Stimulated activated naive CD8-positive, alpha-beta T cell treated with anti-CD3 and anti-CD28 coated beads, Interleukin-15, Interleukin-2, amounts not matched to agents 100 ng/mL and 50 ng/mL, for 24 hours (primary cell): ENCODE data around the gene LMF2.
A peak's percentile ranks its signal among the peaks of the same experiment; 100 is the strongest.

Experiments used
- H3K27ac Mint-ChIP-seq: one replicate; pipeline ENCODE4 v1.8.0; 2021; ENCODE audit warnings: mild to moderate bottlenecking, mixed read lengths
- H3K27me3 Mint-ChIP-seq: one replicate; pipeline ENCODE4 v1.8.0; 2021; ENCODE audit warnings: mixed read lengths
- H3K36me3 Mint-ChIP-seq: one replicate; pipeline ENCODE4 v1.8.0; 2021; ENCODE audit warnings: low read depth, mixed read lengths
- H3K4me1 Mint-ChIP-seq: one replicate; pipeline ENCODE4 v1.8.0; 2021; ENCODE audit warnings: low read depth, mixed read lengths
- H3K4me3 Mint-ChIP-seq: one replicate; pipeline ENCODE4 v1.8.0; 2021; ENCODE audit warnings: mild to moderate bottlenecking, mixed read lengths
- H3K9me3 Mint-ChIP-seq: one replicate; pipeline ENCODE4 v1.8.0; 2021; ENCODE audit warnings: mixed read lengths

LMF2 gene

GRCh38 chr22:50476868-50477267, 30.6 kb downstream of the LMF2 start:
- no peaks in the 10 kb centered on the region for H3K36me3 Mint-ChIP-seq
- peaks cover 10% of the 10 kb centered on the region for H3K27me3 Mint-ChIP-seq
- H3K27ac Mint-ChIP-seq, result no peak overlapping the region
- peaks cover 28% of the 10 kb centered on the region for H3K4me1 Mint-ChIP-seq
- no peaks in the 10 kb centered on the region for H3K9me3 Mint-ChIP-seq
- no peak overlapping the region for H3K4me3 Mint-ChIP-seq

- H3K4me3 Mint-ChIP-seq, result peak overlapping the region; percentile 69
- H3K4me1 Mint-ChIP-seq, result peaks cover 40% of the 10 kb centered on the region
- no peaks in the 10 kb centered on the region for H3K9me3 Mint-ChIP-seq
- H3K36me3 Mint-ChIP-seq, result no peaks in the 10 kb centered on the region
- H3K27me3 Mint-ChIP-seq, result peaks cover 10% of the 10 kb centered on the region
- peak overlapping the region; percentile 36 for H3K27ac Mint-ChIP-seq
Measured at GRCh38 chr22:50475652-50476002, 31.9 kb downstream of the LMF2 start.

- Mint-ChIP-seq H3K27me3 (peaks cover 5% of the 10 kb centered on the region), H3K36me3 (no peaks in the 10 kb centered on the region), H3K4me3 (peak within 1 kb of the TSS; percentile 93), H3K27ac (peak within 1 kb of the TSS; percentile 85), H3K9me3 (no peaks in the 10 kb centered on the region), H3K4me1 (peaks cover 43% of the 10 kb centered on the region)
Measured at GRCh38 chr22:50474710-50475651, 32.5 kb downstream of the LMF2 start, which contains the start of gene SBF1. TSS of gene SBF1 (minus strand) at chr22:50475035. CDS start at chr22:50474840, 195 bp downstream.

GRCh38 chr22:50473855-50474671, 33.4 kb downstream of the LMF2 start:
- Mint-ChIP-seq H3K27ac (peak overlapping the region; percentile 85), H3K36me3 (no peaks in the 10 kb centered on the region), H3K9me3 (no peaks in the 10 kb centered on the region), H3K4me1 (peaks cover 51% of the 10 kb centered on the region), H3K4me3 (peak overlapping the region; percentile 93), H3K27me3 (no peaks in the 10 kb centered on the region)

GRCh38 chr22:50473088-50473487, 34.4 kb downstream of the LMF2 start:
- H3K9me3 Mint-ChIP-seq, result no peaks in the 10 kb centered on the region
- H3K27me3 Mint-ChIP-seq, result no peaks in the 10 kb centered on the region
- peaks cover 61% of the 10 kb centered on the region for H3K4me1 Mint-ChIP-seq
- peak overlapping the region; percentile 85 for H3K27ac Mint-ChIP-seq
- H3K4me3 Mint-ChIP-seq, result peak overlapping the region; percentile 93
- no peaks in the 10 kb centered on the region for H3K36me3 Mint-ChIP-seq

- peak overlapping the region; percentile 26 for H3K27ac Mint-ChIP-seq
- no peaks in the 10 kb centered on the region for H3K9me3 Mint-ChIP-seq
- H3K4me3 Mint-ChIP-seq, result peak overlapping the region; percentile 35
- peaks cover 69% of the 10 kb centered on the region for H3K4me1 Mint-ChIP-seq
- H3K36me3 Mint-ChIP-seq, result peaks cover 2% of the 10 kb centered on the region
- no peaks in the 10 kb centered on the region for H3K27me3 Mint-ChIP-seq
Measured at GRCh38 chr22:50471962-50472361, 35.5 kb downstream of the LMF2 start.

GRCh38 chr22:50471197-50471847, 36.2 kb downstream of the LMF2 start:
- peaks cover 8% of the 10 kb centered on the region for H3K36me3 Mint-ChIP-seq
- no peaks in the 10 kb centered on the region for H3K9me3 Mint-ChIP-seq
- peak overlapping the region; percentile 62 for H3K4me3 Mint-ChIP-seq
- H3K27me3 Mint-ChIP-seq, result no peaks in the 10 kb centered on the region
- H3K4me1 Mint-ChIP-seq, result peaks cover 76% of the 10 kb centered on the region
- H3K27ac Mint-ChIP-seq, result peak overlapping the region; percentile 92

GRCh38 chr22:50470491-50470890, 37.0 kb downstream of the LMF2 start:
- peak overlapping the region; percentile 62 for H3K4me3 Mint-ChIP-seq
- no peaks in the 10 kb centered on the region for H3K9me3 Mint-ChIP-seq
- peak overlapping the region; percentile 92 for H3K27ac Mint-ChIP-seq
- H3K4me1 Mint-ChIP-seq, result peaks cover 77% of the 10 kb centered on the region
- no peaks in the 10 kb centered on the region for H3K27me3 Mint-ChIP-seq
- H3K36me3 Mint-ChIP-seq, result peaks cover 14% of the 10 kb centered on the region

GRCh38 chr22:50469377-50470305, 37.9 kb downstream of the LMF2 start:
- Mint-ChIP-seq H3K9me3 (no peaks in the 10 kb centered on the region), H3K4me3 (peak overlapping the region; percentile 62), H3K27me3 (no peaks in the 10 kb centered on the region), H3K36me3 (peaks cover 14% of the 10 kb centered on the region), H3K27ac (peak overlapping the region; percentile 92), H3K4me1 (peaks cover 77% of the 10 kb centered on the region)

GRCh38 chr22:50468626-50469025, 38.9 kb downstream of the LMF2 start:
- H3K36me3 Mint-ChIP-seq, result peaks cover 14% of the 10 kb centered on the region
- no peaks in the 10 kb centered on the region for H3K9me3 Mint-ChIP-seq
- peak overlapping the region; percentile 62 for H3K4me3 Mint-ChIP-seq
- no peaks in the 10 kb centered on the region for H3K27me3 Mint-ChIP-seq
- peaks cover 71% of the 10 kb centered on the region for H3K4me1 Mint-ChIP-seq
- peak overlapping the region; percentile 31 for H3K27ac Mint-ChIP-seq

- H3K4me1 Mint-ChIP-seq, result peaks cover 64% of the 10 kb centered on the region
- H3K27me3 Mint-ChIP-seq, result no peaks in the 10 kb centered on the region
- peaks cover 18% of the 10 kb centered on the region for H3K36me3 Mint-ChIP-seq
- H3K27ac Mint-ChIP-seq, result no peak overlapping the region
- peak overlapping the region; percentile 62 for H3K4me3 Mint-ChIP-seq
- H3K9me3 Mint-ChIP-seq, result no peaks in the 10 kb centered on the region
Measured at GRCh38 chr22:50467773-50468440, 39.6 kb downstream of the LMF2 start.

GRCh38 chr22:50467341-50467740, 40.2 kb downstream of the LMF2 start:
- H3K4me3 Mint-ChIP-seq, result no peak overlapping the region
- no peak overlapping the region for H3K27ac Mint-ChIP-seq
- H3K4me1 Mint-ChIP-seq, result peaks cover 59% of the 10 kb centered on the region
- no peaks in the 10 kb centered on the region for H3K9me3 Mint-ChIP-seq
- no peaks in the 10 kb centered on the region for H3K27me3 Mint-ChIP-seq
- H3K36me3 Mint-ChIP-seq, result peaks cover 19% of the 10 kb centered on the region

GRCh38 chr22:50465066-50465930, 42.2 kb downstream of the LMF2 start:
- Mint-ChIP-seq H3K27me3 (no peaks in the 10 kb centered on the region), H3K4me3 (no peak overlapping the region), H3K4me1 (peaks cover 38% of the 10 kb centered on the region), H3K27ac (no peak overlapping the region), H3K9me3 (no peaks in the 10 kb centered on the region), H3K36me3 (peaks cover 25% of the 10 kb centered on the region)
